Occipital lobe (tissue), 2 donors: Measurements from ENCODE around the gene NDUFS4. TPM values are rescaled to one million over a fixed set of nuclear protein-coding genes. Genes with fewer than 3 reads are reported as not detected.
"Not testable (repeated sequence)": the region's sequence is repeated elsewhere in the genome, so short reads cannot be mapped to it uniquely, and the experiment has no call there.

Experiments
- DNase-seq: peaks from one replicate; lab custom pipeline; 2025; lab: John Stamatoyannopoulos, UW
- total RNA-seq: library from RNA; depleted of rRNA; stranded (reverse); fragments of >200 nt; gene quantifications from one replicate; pipeline ENCODE4 v1.2.3, GENCODE V29; 2014

NDUFS4 gene
- total RNA-seq, result 87.8 TPM

DNA sequence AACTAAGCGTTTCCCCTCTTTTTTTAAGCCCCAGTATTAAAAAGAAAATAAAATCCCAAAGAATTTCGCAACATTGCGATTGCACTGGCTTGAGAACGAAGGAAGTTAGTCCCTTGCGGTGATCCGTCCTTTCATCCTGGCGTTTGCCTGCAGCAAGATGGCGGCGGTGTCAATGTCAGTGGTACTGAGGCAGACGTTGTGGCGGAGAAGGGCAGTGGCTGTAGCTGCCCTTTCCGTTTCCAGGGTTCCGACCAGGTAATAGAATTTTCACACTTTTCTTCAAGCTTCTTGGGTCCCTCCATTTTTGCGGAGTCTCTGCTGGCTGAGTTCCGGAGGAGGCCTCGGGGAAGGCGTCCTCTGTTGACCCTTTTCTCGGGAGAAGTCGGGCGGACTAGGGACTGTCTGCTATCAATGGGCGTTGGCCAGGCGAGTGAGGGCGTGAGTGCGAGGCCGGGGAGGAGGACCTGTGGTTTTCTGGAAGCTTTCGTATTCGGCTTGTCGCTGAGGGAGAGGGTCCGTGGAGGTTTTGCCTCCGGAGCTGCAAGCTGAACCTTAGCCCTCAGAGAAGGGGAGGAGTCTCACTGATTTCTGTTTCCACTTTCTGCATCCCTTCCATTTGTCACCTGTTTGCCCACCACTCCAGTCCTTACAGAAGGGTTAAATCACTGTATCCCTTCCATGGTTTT is at the start of gene NDUFS4:
Gene NDUFS4, plus strand, starts transcription at position 134 of the 686 bp plus-strand sequence. Its CDS starts 24 bp downstream, at position 158.
- DNase-seq, result peak; percentile 77

DNA sequence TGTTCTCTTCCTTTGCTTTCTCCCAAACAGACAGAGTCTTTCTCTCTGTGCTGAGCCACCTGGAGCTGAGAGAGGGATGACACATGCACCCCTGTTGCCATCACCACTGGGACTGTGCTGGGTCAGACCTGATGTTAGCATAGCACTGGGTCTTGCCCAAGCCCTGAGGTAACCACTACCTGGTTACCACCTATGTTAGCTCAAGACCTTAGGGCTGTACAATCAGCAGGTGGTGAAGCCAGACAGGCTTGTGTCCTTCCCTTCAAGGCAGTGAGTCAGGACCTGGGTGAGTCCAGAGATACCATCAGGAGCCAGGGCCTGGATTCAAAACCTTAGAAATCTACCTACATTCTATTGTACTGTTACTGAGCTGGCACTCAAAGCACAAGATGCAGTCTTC is 47.9 kb upstream of the NDUFS4 start:
- DNase-seq, result no peak

DNA sequence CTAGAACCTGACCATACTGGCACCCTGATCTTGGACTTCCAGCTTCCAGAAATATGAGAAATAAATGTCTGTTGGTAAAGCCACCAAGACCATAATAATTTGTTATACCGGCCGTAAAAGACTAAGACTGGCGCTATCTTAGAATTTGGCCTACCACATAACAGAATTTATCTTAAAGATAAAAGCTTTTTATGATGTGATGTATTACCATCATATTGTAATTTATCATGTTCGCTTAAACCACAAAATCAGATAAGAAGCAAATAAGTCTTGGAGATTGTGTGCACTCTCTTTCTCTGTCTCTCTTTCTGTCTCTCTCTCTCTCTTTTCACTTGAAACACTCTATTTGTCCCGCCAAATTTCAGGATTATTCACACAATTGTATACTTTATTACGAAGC is 44.5 kb upstream of the NDUFS4 start:
- DNase-seq, result no peak

DNA sequence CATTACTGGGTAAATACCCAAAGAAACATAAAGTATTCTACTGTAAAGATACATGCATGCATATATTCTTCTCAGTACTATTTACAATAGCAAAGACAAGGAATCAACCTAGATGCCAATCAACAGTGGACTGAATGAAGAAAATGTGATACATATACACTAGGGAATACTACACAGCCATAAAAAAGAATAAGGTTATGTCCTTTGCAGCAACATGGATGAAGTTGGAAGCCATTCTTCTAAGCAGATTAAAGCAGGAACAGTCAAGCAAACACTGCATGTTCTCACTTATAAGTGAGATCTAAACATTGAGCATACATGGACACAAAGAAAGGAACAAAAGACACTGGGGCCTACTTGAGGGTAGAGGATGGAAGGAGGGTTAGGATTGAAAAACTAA is 39.6 kb upstream of the NDUFS4 start:
- DNase-seq, result no peak

- DNase-seq, result no peak
Measured at GRCh38 chr5:53537711-53538110, 22.7 kb upstream of the NDUFS4 start.

DNA sequence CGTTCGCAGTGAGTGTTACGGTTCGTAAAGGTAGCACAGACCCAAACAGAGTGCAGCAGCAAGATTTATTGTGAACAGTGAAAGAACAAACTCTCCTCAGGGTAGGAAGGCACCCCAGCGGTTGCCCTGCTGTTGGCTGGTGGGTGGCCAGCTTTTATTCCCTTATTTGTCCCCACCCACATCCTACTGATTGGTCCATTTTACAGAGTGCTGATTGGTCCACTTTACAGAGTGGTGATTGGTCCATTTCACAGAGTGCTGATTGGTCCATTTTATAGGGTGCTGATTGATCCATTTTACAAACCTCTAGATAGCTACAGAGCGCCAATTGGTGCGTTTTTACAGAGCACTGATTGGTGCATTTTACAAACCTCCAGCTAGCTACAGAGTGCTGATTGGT is 19.7 kb upstream of the NDUFS4 start:
- not testable (repeated sequence) for DNase-seq

DNA sequence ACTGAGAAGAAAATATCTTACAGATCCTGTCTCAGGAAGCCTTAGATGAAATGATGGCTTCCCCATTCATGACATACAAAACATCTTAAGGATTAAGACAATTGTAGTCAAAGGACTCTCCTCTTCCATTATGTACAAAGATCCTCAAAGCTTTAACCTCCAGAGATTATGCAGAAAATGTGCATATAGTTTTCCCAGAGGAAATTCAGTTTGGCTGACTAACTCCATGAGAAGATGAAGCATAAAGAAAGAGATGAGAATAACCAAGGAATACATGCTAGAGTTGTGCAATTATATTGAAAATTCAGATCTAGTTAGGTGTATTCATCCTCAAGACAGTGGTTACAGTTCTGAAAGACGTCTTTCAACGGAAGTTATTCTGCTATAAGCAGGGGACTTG is 18.6 kb upstream of the NDUFS4 start:
- no peak for DNase-seq

GRCh38 chr5:53542926-53543325 is 17.5 kb upstream of the NDUFS4 start:
- DNase-seq, result no peak

DNA sequence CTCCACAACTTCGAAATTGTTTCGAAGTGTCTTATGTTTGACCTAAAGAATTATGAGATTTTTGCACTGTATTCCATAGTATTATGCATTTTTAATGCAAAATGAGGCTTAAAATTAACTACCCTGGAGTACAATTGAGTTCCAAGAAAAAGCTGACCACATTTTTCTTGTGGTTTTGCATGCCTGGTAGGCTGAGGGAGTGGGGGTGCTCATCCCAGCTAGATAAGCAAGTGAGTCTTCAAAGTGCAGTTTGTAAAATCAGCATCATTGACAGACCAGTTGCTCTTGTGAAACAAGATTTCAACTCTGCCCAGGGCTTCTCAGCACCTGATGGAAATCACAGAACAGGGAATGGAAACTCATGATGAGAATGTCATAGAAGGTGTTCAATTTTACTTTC is 17.0 kb upstream of the NDUFS4 start:
- DNase-seq, result no peak

DNA sequence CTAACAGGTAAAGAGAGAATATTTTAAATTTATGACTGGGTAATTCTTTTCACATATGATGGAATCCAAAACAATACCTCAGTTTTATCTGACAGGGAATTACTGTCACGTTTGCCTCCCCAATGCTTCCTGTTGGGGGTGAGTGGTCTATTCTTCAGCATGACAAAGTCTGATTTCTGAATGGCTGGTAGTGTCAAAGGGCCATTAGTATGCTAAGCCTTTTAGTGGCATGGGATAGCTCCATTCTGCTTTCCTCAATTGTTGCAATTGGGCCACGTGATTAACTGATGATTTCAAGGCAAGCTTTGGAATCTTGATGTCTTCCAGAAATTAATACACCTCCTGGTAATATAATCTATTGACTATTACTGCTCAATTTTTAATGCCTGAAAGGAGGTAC is 14.7 kb upstream of the NDUFS4 start:
- DNase-seq, result no peak

DNA sequence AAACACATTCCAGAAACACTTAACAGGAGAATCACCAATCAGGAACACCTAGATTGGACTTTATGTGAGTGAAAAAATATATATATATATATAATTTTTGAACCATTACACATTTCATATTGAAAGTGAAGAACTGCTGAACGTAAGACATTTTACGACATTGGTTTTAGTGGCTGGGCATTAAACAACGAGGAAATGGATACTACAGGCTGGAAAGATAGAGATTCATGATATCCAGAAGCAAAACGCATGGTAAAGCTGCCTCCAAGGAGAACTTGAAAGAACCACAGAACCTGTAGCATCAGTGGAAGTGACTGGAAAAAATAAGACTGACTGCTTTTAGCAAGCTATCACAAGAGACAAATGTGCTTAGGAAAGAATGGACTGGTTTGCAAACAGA is 13.2 kb upstream of the NDUFS4 start:
- DNase-seq, result no peak

GRCh38 chr5:53548501-53548900 is 11.9 kb upstream of the NDUFS4 start:
- not testable (repeated sequence) for DNase-seq

GRCh38 chr5:53549792-53550191 is 10.6 kb upstream of the NDUFS4 start:
- no peak for DNase-seq

- no peak for DNase-seq
Measured at GRCh38 chr5:53552561-53552960, 7.9 kb upstream of the NDUFS4 start.

- DNase-seq, result no peak
Measured at GRCh38 chr5:53554444-53554843, 6.0 kb upstream of the NDUFS4 start.

GRCh38 chr5:53555160-53555559 is 5.3 kb upstream of the NDUFS4 start:
- DNase-seq, result no peak

GRCh38 chr5:53556001-53556400 is 4.4 kb upstream of the NDUFS4 start:
- no peak for DNase-seq

GRCh38 chr5:53557386-53557785 is 3.1 kb upstream of the NDUFS4 start:
- no peak for DNase-seq

GRCh38 chr5:53558966-53559365 is 1.5 kb upstream of the NDUFS4 start:
- DNase-seq, result no peak

GRCh38 chr5:53560028-53560427 is 411 bp upstream of the NDUFS4 start:
- no peak for DNase-seq

DNA sequence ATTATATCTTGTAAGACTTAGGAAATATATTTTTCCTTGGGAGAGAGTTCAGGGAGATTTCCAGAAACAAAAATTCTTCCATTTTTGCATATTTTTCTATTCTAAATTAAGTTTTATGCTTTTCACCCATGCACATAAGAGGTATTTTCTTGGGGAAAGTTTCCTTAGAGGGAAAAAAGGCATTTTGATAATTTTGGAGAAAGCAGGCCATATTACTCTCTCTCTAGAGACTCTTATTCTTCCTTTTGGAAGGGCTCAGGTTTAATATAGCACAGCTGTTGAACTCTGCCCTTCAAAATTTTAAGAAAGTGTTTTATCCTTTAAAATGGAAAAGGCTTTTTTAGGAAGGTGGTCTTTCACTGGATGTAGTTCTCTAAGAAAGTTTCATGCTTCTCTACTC is 8.0 kb downstream of the NDUFS4 start:
- DNase-seq, result no peak

- DNase-seq, result no peak
Measured at GRCh38 chr5:53568871-53569270, 8.4 kb downstream of the NDUFS4 start.

- no peak for DNase-seq
Measured at GRCh38 chr5:53569453-53569852, 9.0 kb downstream of the NDUFS4 start.

DNA sequence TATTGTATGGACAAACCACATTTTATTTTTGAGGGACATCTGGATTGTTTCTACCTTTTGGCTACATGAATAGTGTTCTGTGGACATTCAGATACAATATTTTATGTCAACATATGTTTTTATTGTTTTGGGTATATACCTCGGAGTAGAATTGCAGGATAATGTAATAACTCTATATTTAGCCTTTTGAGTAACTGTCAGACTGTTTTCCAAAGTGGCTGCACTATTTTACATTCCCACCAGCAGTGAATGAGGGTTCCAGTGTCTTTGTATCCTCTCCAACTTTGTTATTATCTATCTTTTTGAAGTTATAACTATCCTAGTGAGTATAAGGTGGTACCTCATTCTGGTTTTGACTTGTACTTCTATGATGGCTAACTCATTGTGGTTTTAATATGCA is 11.0 kb downstream of the NDUFS4 start:
- no peak for DNase-seq
